AG04450 (cell line): ENCODE measurements around the gene DLG5. TPM values are rescaled to one million over a fixed set of nuclear protein-coding genes. Genes with fewer than 3 reads are reported as not detected.

Source experiments
- CTCF ChIA-PET: fragments of 300-600, 350-600 bp; formaldehyde crosslinking; extraction: SDS; loops from one replicate; lab custom pipeline; 2022; ENCODE audit warnings: antibody characterized with exemption, inconsistent platforms; lab: Charles Lee
- POLR2A ChIA-PET: fragments of 350-600 bp; formaldehyde crosslinking; extraction: SDS; loops from one replicate; lab custom pipeline; 2021; ENCODE audit warnings: antibody characterized with exemption, inconsistent platforms; lab: Yijun Ruan, JAX
- DNase-seq: peaks from one replicate; pipeline ENCODE4 v3.0.0-alpha.2; 2011; ENCODE audit warnings: low read depth, low spot score
- H3K27ac ChIP-seq: one replicate; pipeline ENCODE4 v1.5.1; 2012; ENCODE audit warnings: low read depth, low read length, control low read depth
- H3K27me3 ChIP-seq: one replicate; pipeline ENCODE4 v1.6.0; 2012; ENCODE audit warnings: low read length; ENCODE audit not compliant: control insufficient read depth, insufficient read depth
- H3K4me3 ChIP-seq: 2 replicates; pipeline ENCODE4 v1.5.1; 2011; ENCODE audit warnings: mild to moderate bottlenecking, low read depth, low read length, control low read depth
- H3K9me3 ChIP-seq: 2 replicates; pipeline ENCODE4 v1.5.1; 2012; ENCODE audit warnings: low read length; ENCODE audit not compliant: control insufficient read depth, insufficient read depth
- CTCF ChIP-seq: IDR thresholded peaks from 2 replicates; pipeline ENCODE4 v1.5.1; 2011; ENCODE audit warnings: low read depth, low read length, control low read depth, inconsistent platforms
- polyA plus RNA-seq: library from polyadenylated mRNA; depleted of rRNA; stranded (reverse); fragments of >200 nt; gene quantifications from 2 replicates; pipeline ENCODE4 v1.2.3, GENCODE V29; 2011

DLG5 gene
- polyA plus RNA-seq, 1 experiment, result 16.3 TPM

GRCh38 chr10:77817541-77817940 lies 109.0 kb downstream of the DLG5 start:
- Histone ChIP-seq H3K4me3 (no peak overlapping the region), H3K27ac (no peak overlapping the region), H3K27me3 (no peaks in the 10 kb centered on the region), H3K9me3 (no peaks in the 10 kb centered on the region)
- CTCF ChIA-PET, result interaction anchor here (0.6 kb wide), 1 partner anchor 37 kb away, joined by 3 read pairs; no protein-coding TSS in a partner anchor
- POLR2A ChIA-PET, result no interaction called here
- no peak for TF ChIP-seq CTCF
- DNase-seq, result no peak

GRCh38 chr10:77816311-77816710 lies 110.2 kb downstream of the DLG5 start:
- Histone ChIP-seq H3K9me3 (no peaks in the 10 kb centered on the region; the same call in 1 of the 2 replicates), H3K27me3 (no peaks in the 10 kb centered on the region), H3K4me3 (no peak overlapping the region), H3K27ac (no peak overlapping the region)
- TF ChIP-seq CTCF, result no peak
- POLR2A ChIA-PET, result no interaction called here
- CTCF ChIA-PET, result no interaction called here
- no peak for DNase-seq

- H3K27me3 ChIP-seq, result no peaks in the 10 kb centered on the region
- TF ChIP-seq CTCF, result no peak
- ChIA-PET POLR2A (no interaction called here), CTCF (no interaction called here)
- H3K27ac ChIP-seq, result no peak overlapping the region
- H3K9me3 ChIP-seq, result no peaks in the 10 kb centered on the region; the same call in 1 of the 2 replicates
- no peak for DNase-seq
- H3K4me3 ChIP-seq, result no peak overlapping the region
Measured at GRCh38 chr10:77812741-77813140, 113.8 kb downstream of the DLG5 start.

- POLR2A ChIA-PET, result no interaction called here
- Histone ChIP-seq H3K4me3 (no peak overlapping the region), H3K27ac (no peak overlapping the region), H3K27me3 (no peaks in the 10 kb centered on the region), H3K9me3 (no peaks in the 10 kb centered on the region; the same call in 1 of the 2 replicates)
- DNase-seq, result no peak
- no peak for TF ChIP-seq CTCF
- CTCF ChIA-PET, result no interaction called here
Measured at GRCh38 chr10:77811831-77812430, 114.6 kb downstream of the DLG5 start.

DNA sequence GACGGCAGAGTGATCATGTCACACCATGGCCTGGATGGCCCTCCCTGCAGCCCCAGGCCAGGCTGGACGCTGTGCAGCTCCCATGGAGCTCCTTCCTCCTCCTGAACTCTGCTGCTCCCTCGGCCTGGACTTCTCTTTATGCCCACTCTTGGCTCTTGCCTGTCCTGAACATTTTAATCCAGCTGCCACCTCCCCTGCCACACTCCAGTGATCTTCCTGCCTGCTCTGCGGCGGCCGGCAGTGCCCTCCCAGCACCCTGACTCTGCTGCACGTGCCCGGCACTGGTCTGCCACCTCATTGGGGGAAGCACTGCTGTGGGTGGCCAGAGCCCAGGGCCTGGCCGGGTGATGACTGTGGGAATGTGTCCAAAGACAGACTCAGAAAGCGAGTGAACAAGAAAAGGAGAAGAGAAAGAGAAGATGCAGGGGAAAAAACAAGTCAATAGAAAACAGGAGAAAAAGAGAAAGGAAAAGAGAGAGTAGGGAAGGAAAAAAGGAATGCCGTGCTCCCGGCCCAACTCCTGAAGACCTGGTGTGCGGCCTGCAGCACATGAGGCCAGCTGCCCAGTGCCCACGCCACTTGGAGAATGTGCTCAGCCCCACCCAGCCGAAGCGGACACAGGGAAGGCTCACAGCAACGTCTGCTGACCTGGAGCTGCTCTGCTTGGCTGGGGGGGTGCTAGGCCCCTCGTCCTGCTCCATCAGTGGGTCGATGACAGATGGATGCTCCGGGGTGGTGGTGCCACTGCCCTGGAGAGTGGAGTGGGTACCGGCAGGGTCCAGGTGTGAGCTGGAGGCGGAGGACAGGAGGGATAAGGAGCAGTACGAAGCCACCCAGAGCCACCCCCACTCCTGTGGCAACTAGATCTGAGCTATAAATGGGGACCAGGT lies 115.9 kb downstream of the DLG5 start:
- no peak overlapping the region for H3K27ac ChIP-seq
- no peak for TF ChIP-seq CTCF
- no peak for DNase-seq
- no peaks in the 10 kb centered on the region for H3K27me3 ChIP-seq
- ChIA-PET CTCF (no interaction called here), POLR2A (no interaction called here)
- no peak overlapping the region for H3K4me3 ChIP-seq
- no peaks in the 10 kb centered on the region; the same call in 1 of the 2 replicates for H3K9me3 ChIP-seq
